GM12865 (cell line): ENCODE results near the gene MGAT5.

Experiments
- DNase-seq: peaks from one replicate; pipeline ENCODE4 v3.0.0; 2010; ENCODE audit warnings: low read depth
- H3K4me3 ChIP-seq: 2 replicates; pipeline ENCODE4 v1.5.1; 2011; ENCODE audit warnings: mild to moderate bottlenecking, low read depth, low read length, control low read depth
- TF ChIP-seq, protein P1 (sequence below): IDR thresholded peaks from 2 replicates; pipeline ENCODE4 v1.5.1; 2011; ENCODE audit warnings: low read length, control low read depth, low read depth, inconsistent platforms; ENCODE audit not compliant: insufficient read depth; ENCODE audit errors: missing control alignments

The MGAT5 gene

GRCh38 chr2:134335601-134336000 is 81.7 kb downstream of the MGAT5 start:
- DNase-seq, result no peak
- TF ChIP-seq, protein P1, sequence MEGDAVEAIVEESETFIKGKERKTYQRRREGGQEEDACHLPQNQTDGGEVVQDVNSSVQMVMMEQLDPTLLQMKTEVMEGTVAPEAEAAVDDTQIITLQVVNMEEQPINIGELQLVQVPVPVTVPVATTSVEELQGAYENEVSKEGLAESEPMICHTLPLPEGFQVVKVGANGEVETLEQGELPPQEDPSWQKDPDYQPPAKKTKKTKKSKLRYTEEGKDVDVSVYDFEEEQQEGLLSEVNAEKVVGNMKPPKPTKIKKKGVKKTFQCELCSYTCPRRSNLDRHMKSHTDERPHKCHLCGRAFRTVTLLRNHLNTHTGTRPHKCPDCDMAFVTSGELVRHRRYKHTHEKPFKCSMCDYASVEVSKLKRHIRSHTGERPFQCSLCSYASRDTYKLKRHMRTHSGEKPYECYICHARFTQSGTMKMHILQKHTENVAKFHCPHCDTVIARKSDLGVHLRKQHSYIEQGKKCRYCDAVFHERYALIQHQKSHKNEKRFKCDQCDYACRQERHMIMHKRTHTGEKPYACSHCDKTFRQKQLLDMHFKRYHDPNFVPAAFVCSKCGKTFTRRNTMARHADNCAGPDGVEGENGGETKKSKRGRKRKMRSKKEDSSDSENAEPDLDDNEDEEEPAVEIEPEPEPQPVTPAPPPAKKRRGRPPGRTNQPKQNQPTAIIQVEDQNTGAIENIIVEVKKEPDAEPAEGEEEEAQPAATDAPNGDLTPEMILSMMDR, result no peak
- no peak overlapping the region for H3K4me3 ChIP-seq

- TF ChIP-seq, protein P1, result no peak
- DNase-seq, result peak; percentile 76
- no peak overlapping the region for H3K4me3 ChIP-seq
These were observed 82.5 kb downstream of the MGAT5 start for GRCh38 chr2:134336352-134336751.

DNA sequence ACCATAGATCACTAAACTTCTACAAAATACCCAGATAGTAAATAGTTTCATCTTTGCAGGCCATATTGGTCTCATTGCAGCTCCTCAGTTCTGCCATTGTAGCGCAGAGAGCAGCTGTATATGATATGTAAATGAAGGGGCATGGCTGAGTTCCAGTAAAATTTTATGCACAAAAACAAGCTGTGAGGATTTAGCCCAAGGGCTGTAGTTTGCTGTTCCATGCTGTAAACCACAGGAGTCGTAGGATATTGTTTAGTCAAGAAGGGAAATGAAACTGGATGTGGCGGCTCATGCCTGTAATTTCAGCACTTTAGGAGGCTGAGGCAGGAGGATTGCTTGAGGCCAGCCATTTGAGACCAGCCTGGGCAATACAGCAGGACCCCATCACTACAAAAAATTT is 83.0 kb downstream of the MGAT5 start:
- TF ChIP-seq, protein P1, result no peak
- peak; percentile 40 for DNase-seq
- H3K4me3 ChIP-seq, result no peak overlapping the region

DNA sequence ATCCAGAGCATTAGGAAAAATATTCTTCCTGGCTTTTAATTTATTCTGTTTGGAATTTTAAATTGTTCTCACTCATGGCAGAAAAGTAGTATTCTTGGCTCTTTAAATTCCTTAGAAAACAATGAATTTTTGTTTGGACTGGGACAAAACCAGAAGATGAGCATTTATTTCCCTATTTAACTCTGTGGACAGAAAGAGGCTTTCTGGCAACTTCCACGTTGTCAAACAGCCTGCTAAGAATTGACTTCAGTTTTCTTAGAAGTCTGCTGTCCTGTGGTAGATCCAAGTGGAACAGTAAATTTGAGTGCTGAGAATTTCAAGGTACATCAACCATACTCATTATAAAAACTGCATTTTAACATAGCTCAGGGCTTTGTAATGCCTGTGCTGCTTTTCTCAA is 83.8 kb downstream of the MGAT5 start:
- no peak overlapping the region for H3K4me3 ChIP-seq
- TF ChIP-seq, protein P1, result no peak
- no peak for DNase-seq

DNA sequence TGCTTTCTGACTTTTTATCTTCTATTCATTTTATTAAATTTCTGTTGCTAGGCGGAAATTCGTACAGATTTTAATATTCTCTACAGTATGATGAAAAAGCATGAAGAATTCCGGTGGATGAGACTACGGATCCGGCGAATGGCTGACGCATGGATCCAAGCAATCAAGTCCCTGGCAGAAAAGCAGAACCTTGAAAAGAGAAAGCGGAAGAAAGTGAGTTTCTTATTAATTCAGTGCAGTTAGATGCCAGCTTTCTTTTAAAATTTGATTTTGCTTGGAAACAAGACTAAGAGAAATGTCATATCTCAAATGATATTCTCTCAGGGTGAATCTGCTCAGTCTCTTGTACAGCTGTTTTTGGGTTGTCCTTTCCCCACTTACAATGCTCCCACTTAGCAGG is 84.3 kb downstream of the MGAT5 start:
- no peak overlapping the region for H3K4me3 ChIP-seq
- no peak for DNase-seq
- TF ChIP-seq, protein P1, result no peak

- TF ChIP-seq, protein P1, result no peak
- DNase-seq, result no peak
- no peak overlapping the region for H3K4me3 ChIP-seq
These were observed 87.6 kb downstream of the MGAT5 start for GRCh38 chr2:134341476-134341875.

DNA sequence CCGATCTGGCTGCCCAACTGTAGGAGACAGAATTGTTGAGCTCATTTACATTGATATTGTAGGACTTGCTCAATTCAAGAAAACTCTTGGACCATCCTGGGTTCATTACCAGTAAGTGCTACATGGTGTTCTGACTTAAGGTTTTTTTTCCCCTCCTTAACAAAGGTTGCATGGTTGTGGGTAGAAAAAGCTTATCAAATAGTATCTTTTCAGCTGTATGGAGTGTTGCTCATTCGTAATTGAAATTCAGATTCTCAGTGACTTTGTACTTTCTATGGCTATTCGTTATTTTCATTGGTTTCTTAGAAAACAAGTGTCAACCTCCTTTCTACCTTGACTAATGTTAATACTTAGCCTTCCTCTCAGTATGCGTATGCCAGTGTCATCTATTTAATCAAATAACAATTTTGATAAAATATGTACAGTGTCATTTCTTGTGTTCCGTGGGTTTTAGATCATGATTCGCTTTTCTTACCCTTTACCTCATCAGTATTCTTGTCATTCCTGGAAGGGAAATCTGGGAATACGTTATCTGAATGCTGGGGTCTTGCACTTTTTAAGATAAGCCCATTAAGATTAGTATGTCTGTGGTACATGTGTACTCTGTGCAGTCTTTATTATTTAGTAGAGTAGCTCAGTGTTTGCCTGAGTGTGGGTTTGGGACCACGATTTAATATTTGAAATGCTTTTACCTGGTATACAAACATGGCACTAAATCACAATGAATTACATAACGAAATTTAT is 91.3 kb downstream of the MGAT5 start:
- TF ChIP-seq, protein P1, result no peak
- H3K4me3 ChIP-seq, result no peak overlapping the region
- DNase-seq, result no peak
